DOHH2 (cell line): Measurements from ENCODE around the gene CABLES1.

Experiments used
- H3F3A ChIP-seq: fragments of 200-600 bp; sonication (generic), shearing (Covaris generic); 2 replicates; pipeline ENCODE4 v1.6.0; 2016; ENCODE audit warnings: antibody characterized with exemption, mild to moderate bottlenecking; ENCODE audit not compliant: control insufficient read depth, insufficient read depth
- H3K27ac ChIP-seq: fragments of 200-600 bp; sonication (generic); 2 replicates; pipeline ENCODE4 v1.5.1; 2014; ENCODE audit warnings: low read depth, mild to moderate bottlenecking, low read length, moderate library complexity
- H3K27me3 ChIP-seq: fragments of 200-600 bp; sonication (generic); 2 replicates; pipeline ENCODE4 v1.6.1; 2014; ENCODE audit warnings: mild to moderate bottlenecking, low read length, mixed read lengths; ENCODE audit not compliant: control insufficient read depth
- H3K36me3 ChIP-seq: fragments of 200-600 bp; sonication (generic); 2 replicates; pipeline ENCODE4 v1.6.1; 2014; ENCODE audit warnings: mild to moderate bottlenecking, low read length, moderate library complexity, mixed read lengths; ENCODE audit not compliant: control insufficient read depth
- H3K4me1 ChIP-seq: fragments of 200-600 bp; sonication (generic); 2 replicates; pipeline ENCODE4 v1.6.1; 2014; ENCODE audit warnings: mild to moderate bottlenecking, low read length, mixed read lengths; ENCODE audit not compliant: control insufficient read depth
- H3K4me2 ChIP-seq: fragments of 200-600 bp; sonication (generic); 2 replicates; pipeline ENCODE4 v1.6.0; 2014; ENCODE audit warnings: mild to moderate bottlenecking, low read length, moderate library complexity
- H3K4me3 ChIP-seq: fragments of 200-600 bp; sonication (generic); 2 replicates; pipeline ENCODE4 v1.5.1; 2014; ENCODE audit warnings: mild to moderate bottlenecking, low read length, mixed read lengths
- H3K79me2 ChIP-seq: fragments of 200-600 bp; sonication (generic); 2 replicates; pipeline ENCODE4 v1.6.1; 2014; ENCODE audit warnings: mild to moderate bottlenecking, low read length, mixed read lengths; ENCODE audit not compliant: control insufficient read depth
- H3K9me2 ChIP-seq: fragments of 200-600 bp; sonication (generic); replicated peaks from 2 replicates; pipeline ENCODE4 v1.6.1; 2014; ENCODE audit warnings: mild to moderate bottlenecking, low read length, mixed read lengths; ENCODE audit not compliant: control insufficient read depth
- H3K9me3 ChIP-seq: fragments of 200-600 bp; sonication (generic); 2 replicates; pipeline ENCODE4 v1.6.1; 2014; ENCODE audit warnings: antibody characterized with exemption, low read length, mixed read lengths; ENCODE audit not compliant: control insufficient read depth, insufficient read depth
- H4K20me1 ChIP-seq: fragments of 200-600 bp; sonication (generic); 2 replicates; pipeline ENCODE4 v1.6.0; 2014; ENCODE audit warnings: low read depth, mild to moderate bottlenecking, antibody characterized with exemption, low read length, moderate library complexity; ENCODE audit not compliant: control insufficient read depth, insufficient read depth
- CTCF ChIP-seq: fragments of 200-600 bp; sonication (generic); IDR thresholded peaks from one replicate; pipeline ENCODE4 v1.5.1; 2014; ENCODE audit warnings: antibody characterized with exemption, mild to moderate bottlenecking, low read depth, low read length; ENCODE audit not compliant: poor library complexity, severe bottlenecking
- EZH2phosphoT487 ChIP-seq: fragments of 200-600 bp; sonication (generic); IDR thresholded peaks from 2 replicates; pipeline ENCODE4 v1.6.1; 2017; ENCODE audit warnings: borderline replicate concordance, mild to moderate bottlenecking, antibody characterized with exemption, low read length, moderate library complexity, mixed read lengths

Gene CABLES1

GRCh38 chr18:23178201-23178600, 42.9 kb downstream of the CABLES1 start:
- no peaks in the 10 kb centered on the region for H3K36me3 ChIP-seq
- no peak for TF ChIP-seq CTCF
- TF ChIP-seq EZH2phosphoT487, result no peak
- no peaks in the 10 kb centered on the region for H3K27me3 ChIP-seq
- no peaks in the 10 kb centered on the region for H3K79me2 ChIP-seq
- H3K4me3 ChIP-seq, result no peak overlapping the region
- peaks cover 18% of the 10 kb centered on the region for H3K4me1 ChIP-seq
- no peaks in the 10 kb centered on the region for H3K9me3 ChIP-seq
- no peaks in the 10 kb centered on the region for H4K20me1 ChIP-seq
- no peaks in the 10 kb centered on the region for H3K9me2 ChIP-seq
- no peaks in the 10 kb centered on the region for H3F3A ChIP-seq
- no peak overlapping the region for H3K27ac ChIP-seq
- H3K4me2 ChIP-seq, result no peak overlapping the region

GRCh38 chr18:23178661-23179081, 43.4 kb downstream of the CABLES1 start:
- no peaks in the 10 kb centered on the region for H3K9me3 ChIP-seq
- TF ChIP-seq EZH2phosphoT487 (no peak), CTCF (no peak)
- no peaks in the 10 kb centered on the region for H4K20me1 ChIP-seq
- H3F3A ChIP-seq, result no peaks in the 10 kb centered on the region
- no peaks in the 10 kb centered on the region for H3K79me2 ChIP-seq
- H3K36me3 ChIP-seq, result no peaks in the 10 kb centered on the region
- no peak overlapping the region for H3K27ac ChIP-seq
- H3K4me1 ChIP-seq, result peaks cover 18% of the 10 kb centered on the region
- H3K9me2 ChIP-seq, result no peaks in the 10 kb centered on the region
- H3K27me3 ChIP-seq, result no peaks in the 10 kb centered on the region
- H3K4me3 ChIP-seq, result no peak overlapping the region
- no peak overlapping the region for H3K4me2 ChIP-seq

GRCh38 chr18:23179416-23179815, 44.1 kb downstream of the CABLES1 start:
- Histone ChIP-seq H3K27ac (no peak overlapping the region), H3F3A (no peaks in the 10 kb centered on the region), H3K36me3 (no peaks in the 10 kb centered on the region), H4K20me1 (no peaks in the 10 kb centered on the region), H3K9me2 (no peaks in the 10 kb centered on the region), H3K4me2 (no peak overlapping the region), H3K79me2 (no peaks in the 10 kb centered on the region), H3K4me3 (no peak overlapping the region), H3K9me3 (no peaks in the 10 kb centered on the region), H3K4me1 (peaks cover 18% of the 10 kb centered on the region), H3K27me3 (no peaks in the 10 kb centered on the region)
- no peak for TF ChIP-seq EZH2phosphoT487
- no peak for TF ChIP-seq CTCF

- TF ChIP-seq CTCF, result no peak
- TF ChIP-seq EZH2phosphoT487, result no peak
- Histone ChIP-seq H4K20me1 (no peaks in the 10 kb centered on the region), H3K4me2 (no peak overlapping the region), H3K4me3 (no peak overlapping the region), H3K27ac (no peak overlapping the region), H3K4me1 (peaks cover 18% of the 10 kb centered on the region), H3K27me3 (no peaks in the 10 kb centered on the region), H3K79me2 (no peaks in the 10 kb centered on the region), H3F3A (no peaks in the 10 kb centered on the region), H3K9me3 (no peaks in the 10 kb centered on the region), H3K36me3 (no peaks in the 10 kb centered on the region), H3K9me2 (no peaks in the 10 kb centered on the region)
These were observed 46.3 kb downstream of the CABLES1 start for GRCh38 chr18:23181547-23181946.
